Activated CD8-positive, alpha-beta memory T cell treated with anti-CD3 and anti-CD28 coated beads for 1 hour (primary cell): ENCODE data around the gene ELOVL5.
"Not testable (repeated sequence)": the region's sequence is repeated elsewhere in the genome, so short reads cannot be mapped to it uniquely, and the experiment has no call there.

Source experiments
- DNase-seq, 2 donors: peaks; one replicate each; pipeline ENCODE4 v3.0.0-alpha.2; 2020; ENCODE audit warnings: low read depth in 1 of 2; ENCODE audit errors: extremely low read depth in 1 of 2

Gene ELOVL5

GRCh38 chr6:53306819-53307347 lies 41.9 kb downstream of the ELOVL5 start:
- DNase-seq: no peak

GRCh38 chr6:53306217-53306616 lies 42.5 kb downstream of the ELOVL5 start:
- not testable (repeated sequence) for DNase-seq

DNA sequence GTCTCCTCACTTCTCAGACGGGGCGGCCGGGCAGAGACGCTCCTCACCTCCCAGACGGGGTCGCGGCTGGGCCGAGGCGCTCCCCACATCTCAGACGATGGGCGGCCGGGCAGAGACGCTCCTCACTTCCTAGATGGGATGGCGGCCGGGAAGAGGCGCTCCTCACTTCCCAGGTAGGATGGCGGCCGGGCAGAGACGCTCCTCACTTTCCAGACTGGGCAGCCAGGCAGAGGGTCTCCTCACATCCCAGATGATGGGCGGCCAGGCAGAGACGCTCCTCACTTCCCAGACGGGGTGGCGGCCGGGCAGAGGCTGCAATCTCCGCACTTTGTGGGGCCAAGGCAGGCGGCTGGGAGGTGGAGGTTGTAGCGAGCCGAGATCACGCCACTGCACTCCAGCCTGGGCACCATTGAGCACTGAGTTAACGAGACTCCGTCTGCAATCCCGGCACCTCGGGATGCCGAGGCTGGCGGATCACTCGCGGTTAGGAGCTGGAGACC lies 43.2 kb downstream of the ELOVL5 start:
- not testable (repeated sequence) for DNase-seq

GRCh38 chr6:53304953-53305352 lies 43.8 kb downstream of the ELOVL5 start:
- not testable (repeated sequence) for DNase-seq

DNA sequence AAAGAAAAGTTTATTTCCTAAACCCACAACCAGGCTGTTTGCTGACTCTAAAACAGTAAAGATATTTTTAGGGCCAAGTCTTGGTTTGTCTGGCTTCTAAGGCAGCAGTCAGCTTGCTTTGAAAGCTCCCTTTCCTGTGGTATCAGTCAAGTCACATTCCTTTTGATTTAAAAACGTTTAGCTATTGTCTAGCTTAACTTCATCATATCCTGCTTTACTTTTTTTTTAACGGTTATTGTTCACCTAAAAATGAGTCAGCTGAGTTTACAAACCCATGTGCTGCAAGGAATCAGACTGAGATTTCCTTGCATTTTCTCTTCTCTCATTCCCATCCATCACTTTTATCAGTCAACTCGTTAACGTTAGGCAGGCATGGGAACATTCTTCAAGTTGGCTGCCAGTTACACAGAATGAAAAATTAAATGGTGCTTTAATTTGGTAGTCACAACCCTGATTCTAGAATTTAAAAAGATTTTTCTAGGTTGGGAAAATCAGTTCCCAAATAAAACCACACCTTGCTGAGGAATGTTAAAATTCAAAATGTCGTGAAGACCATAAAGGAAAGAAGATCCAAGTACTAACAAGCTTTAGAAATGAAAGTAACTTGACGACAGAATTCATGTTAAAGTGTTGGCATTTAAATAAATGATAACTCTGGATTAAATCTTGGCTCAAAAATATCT lies 45.9 kb downstream of the ELOVL5 start:
- DNase-seq: no peak

GRCh38 chr6:53301801-53302537 lies 46.8 kb downstream of the ELOVL5 start:
- no peak for DNase-seq

- DNase-seq: no peak
Observed at GRCh38 chr6:53300656-53301551, 47.8 kb downstream of the ELOVL5 start.

DNA sequence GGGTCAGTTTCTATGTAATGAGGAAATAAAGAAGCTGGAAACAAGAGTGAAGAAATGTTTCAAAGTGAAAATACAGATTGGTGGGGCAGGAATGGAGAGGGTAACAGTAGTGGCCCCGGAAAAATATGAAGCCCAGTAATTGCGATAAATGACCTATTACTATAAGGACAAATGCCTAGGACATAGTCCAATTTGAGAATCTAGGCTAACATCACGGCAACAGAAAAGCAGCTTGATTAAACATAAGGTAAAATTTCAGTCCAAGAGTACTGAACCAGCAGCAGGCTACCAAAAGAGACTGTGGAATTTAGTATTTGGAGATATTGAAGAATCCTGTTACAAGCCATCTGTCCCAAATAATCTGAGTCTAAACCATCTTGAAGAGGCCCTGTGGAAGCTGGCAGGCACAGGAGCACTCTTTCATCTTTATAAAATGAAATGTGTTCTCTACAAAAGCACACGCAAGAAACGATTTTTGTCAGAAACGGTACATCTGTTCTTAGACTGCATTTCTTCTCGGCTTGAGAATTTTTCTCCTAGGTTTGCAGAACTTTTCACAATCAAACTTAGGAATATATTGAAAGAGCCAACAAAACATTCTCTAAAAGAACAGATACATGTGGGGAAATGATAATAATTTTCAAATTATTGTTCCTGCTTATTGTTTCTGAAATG lies 49.3 kb downstream of the ELOVL5 start:
- DNase-seq: no peak

- no peak for DNase-seq
Observed at GRCh38 chr6:53297004-53297403, 51.7 kb downstream of the ELOVL5 start.

DNA sequence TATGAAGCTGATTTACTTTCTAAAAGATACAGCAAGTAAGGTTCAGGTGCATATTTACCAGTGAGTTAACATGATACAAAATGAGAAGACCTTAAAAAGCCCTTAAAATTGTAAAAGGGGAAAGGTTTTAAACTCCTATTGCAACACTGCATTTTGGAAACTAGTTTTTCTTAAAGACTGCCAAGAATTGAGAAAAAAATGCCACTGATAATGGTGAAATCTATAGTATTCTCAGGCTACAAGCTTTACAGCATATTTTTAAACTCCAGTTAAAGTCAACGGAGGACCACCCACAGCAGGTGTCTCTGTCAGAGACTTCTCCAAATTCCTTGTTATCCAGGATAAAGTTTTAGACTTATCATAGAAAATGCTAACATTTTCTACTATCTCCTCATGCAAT lies 53.6 kb downstream of the ELOVL5 start:
- no peak for DNase-seq

GRCh38 chr6:53294611-53295010 lies 54.1 kb downstream of the ELOVL5 start:
- no peak for DNase-seq

DNA sequence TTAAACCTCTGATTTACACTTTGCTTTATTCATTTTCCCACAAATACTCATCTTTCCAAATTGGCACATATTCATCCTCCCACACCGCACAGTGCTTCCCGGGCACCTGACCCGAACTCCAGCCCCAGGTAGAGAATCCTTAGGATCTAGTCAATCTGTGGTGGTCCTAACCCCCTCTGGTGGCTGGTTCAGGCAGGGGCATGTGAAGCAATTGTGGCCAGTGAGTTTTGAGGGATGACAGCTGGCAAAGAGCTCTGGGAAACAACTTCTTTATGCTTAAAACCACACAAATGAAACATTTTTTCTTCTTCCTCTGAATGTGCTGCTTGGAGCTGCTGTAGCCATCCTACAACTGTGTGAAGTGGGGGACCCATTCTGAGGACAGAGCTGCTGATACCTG lies 54.7 kb downstream of the ELOVL5 start:
- no peak for DNase-seq

DNA sequence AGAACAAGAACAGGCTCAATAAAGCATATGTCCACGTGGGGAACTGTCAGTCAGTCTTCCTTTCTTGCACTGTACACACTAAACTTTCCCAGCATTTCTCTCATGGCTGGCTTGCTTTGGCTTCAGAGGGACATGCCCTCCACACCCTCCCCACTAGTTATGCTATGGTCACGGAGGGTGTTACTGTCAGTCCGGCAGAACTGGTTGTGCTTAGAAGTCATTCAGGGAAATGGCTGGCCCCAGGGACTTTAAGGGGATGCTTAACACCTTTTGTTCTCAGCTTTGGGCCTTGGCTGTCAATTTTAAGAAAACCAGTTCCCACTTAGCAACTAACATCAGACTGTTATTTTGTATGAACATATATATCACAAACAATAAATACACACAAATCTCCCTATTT lies 55.1 kb downstream of the ELOVL5 start:
- no peak for DNase-seq

GRCh38 chr6:53290537-53291510 lies 57.9 kb downstream of the ELOVL5 start:
- no peak for DNase-seq

- no peak for DNase-seq
Observed at GRCh38 chr6:53287336-53288225, 61.2 kb downstream of the ELOVL5 start.

DNA sequence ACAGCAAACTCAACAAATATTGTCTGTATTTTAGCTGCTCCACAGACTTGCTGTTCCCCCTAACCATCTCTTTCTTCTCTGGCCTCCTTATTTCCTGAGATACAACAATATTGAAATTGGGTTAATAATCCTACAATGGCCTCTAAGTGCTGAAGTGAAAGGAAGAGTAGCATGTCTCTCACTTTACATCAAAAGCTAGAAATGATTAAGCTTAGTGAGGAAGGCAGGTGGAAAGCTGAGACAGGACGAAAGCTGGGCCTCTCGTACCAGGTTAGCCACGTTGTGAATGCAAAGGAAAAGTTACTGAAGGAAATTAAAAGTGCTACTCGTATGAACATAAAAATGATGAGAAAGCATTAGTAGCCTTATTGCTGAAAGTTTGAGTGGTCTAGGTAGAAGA lies 63.8 kb downstream of the ELOVL5 start:
- DNase-seq: no peak

DNA sequence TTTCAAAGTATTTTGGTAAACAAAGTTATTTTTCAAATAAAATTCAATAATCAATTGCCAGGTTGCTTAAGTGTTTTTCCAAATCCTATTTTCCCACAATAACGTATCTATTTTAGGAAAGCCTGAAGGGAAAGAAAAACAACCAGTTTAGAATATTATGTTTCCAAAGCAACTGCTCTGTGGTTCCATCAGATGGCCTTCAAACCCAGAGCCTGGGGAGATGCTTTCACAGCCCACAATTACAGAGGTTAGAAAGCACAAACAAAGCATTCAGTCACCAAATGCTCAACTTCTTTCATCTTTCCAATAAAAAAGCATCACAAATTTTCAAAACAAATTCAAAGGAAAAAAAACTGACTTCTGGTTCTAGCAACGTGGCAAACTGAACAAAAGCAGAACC lies 66.0 kb downstream of the ELOVL5 start:
- DNase-seq: no peak

DNA sequence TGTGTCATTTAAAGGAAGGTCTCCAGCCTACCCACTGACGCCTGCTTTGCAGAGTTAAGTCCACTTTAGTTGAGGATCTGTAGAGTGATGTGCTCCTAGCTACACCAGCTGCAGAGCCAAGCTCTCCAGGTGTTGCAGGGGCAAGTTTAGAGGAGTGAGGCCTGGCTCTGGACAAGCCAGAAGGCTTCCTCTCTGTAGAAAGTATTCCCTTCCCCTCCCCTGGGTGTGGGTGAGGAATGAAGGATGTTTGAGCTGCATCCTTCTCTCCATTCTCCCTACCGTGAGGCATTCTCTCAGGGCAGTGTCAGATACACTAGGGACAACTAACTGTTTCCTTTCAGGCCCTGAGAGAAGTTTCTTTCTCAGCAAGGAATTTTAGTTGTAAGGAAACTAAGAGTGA lies 66.5 kb downstream of the ELOVL5 start:
- DNase-seq: no peak
